ELF-1 (cell line): Measurements from ENCODE around the gene VASP.

ENCODE experiments used
- DNase-seq: peaks from one replicate; pipeline ENCODE4 v3.0.0-alpha.2; 2016; ENCODE audit warnings: low read depth, low spot score

Gene VASP

DNA sequence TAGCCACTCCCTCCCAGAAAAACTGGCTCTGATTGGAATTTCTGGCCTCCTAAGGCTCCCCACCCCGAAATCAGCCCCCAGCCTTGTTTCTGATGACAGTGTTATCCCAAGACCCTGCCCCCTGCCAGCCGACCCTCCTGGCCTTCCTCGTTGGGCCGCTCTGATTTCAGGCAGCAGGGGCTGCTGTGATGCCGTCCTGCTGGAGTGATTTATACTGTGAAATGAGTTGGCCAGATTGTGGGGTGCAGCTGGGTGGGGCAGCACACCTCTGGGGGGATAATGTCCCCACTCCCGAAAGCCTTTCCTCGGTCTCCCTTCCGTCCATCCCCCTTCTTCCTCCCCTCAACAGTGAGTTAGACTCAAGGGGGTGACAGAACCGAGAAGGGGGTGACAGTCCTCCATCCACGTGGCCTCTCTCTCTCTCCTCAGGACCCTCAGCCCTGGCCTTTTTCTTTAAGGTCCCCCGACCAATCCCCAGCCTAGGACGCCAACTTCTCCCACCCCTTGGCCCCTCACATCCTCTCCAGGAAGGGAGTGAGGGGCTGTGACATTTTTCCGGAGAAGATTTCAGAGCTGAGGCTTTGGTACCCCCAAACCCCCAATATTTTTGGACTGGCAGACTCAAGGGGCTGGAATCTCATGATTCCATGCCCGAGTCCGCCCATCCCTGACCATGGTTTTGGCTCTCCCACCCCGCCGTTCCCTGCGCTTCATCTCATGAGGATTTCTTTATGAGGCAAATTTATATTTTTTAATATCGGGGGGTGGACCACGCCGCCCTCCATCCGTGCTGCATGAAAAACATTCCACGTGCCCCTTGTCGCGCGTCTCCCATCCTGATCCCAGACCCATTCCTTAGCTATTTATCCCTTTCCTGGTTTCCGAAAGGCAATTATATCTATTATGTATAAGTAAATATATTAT lies 33.3 kb upstream of the VASP start:
- DNase-seq: no peak

- DNase-seq: no peak
Measured at GRCh38 chr19:45474606-45475521, 32.4 kb upstream of the VASP start.

DNA sequence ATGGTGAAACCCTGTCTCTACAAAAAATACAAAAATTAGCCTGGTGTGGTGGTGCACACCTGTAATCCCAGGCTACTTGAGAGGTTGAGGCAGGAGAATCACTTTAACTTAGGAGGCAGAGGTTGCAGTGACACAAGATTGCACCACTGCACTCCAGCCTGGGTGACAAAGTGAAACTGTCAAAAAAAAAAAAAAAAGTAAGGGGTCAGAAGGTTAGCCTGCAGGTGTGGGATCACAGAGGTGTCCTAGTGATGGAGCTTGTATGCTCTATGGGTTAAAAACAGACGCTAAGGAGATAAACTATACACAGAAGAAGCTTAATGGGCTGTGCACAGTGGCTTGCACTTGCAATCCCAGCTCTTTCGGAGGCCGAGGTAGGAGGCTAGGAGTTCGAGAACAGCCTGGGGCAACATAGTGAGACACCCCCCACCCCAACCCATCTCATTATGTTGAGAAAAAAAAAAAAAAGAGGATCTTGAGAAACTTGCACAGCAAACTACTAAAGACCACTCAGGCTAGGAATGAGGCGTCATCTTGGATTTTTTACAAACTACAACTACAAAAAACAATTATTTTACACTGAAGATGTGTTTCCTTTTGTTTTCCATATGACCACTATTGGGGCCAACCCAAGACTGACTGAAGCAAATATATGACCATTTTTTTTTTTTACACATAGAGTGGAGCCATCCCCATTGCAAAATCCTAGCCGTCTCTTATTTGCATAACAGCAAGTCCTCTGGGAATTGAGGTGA lies 31.6 kb upstream of the VASP start:
- no peak for DNase-seq

- DNase-seq: no peak
Measured at GRCh38 chr19:45476304-45476703, 31.0 kb upstream of the VASP start.

DNA sequence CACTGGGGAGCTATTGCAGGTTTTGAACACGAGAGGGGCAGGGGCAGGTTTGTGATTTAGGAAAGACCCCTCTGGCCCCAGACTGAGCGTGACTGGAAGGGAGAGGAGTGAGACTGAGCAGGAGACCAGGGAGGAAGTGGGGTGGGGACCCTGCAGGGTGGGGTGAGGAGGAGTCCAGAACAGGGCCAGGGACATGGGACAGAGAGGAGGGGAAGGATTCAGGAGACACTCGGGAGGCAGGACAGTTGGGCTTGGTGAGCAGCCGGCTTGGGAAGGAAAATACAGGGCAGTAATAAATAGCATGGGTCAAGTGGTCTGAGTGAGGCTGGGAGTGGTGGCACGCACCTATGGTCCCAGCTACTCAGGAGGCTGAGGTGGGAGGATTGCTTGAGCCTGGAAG lies 30.1 kb upstream of the VASP start:
- DNase-seq: no peak

GRCh38 chr19:45477713-45478453 lies 29.4 kb upstream of the VASP start:
- no peak for DNase-seq

DNA sequence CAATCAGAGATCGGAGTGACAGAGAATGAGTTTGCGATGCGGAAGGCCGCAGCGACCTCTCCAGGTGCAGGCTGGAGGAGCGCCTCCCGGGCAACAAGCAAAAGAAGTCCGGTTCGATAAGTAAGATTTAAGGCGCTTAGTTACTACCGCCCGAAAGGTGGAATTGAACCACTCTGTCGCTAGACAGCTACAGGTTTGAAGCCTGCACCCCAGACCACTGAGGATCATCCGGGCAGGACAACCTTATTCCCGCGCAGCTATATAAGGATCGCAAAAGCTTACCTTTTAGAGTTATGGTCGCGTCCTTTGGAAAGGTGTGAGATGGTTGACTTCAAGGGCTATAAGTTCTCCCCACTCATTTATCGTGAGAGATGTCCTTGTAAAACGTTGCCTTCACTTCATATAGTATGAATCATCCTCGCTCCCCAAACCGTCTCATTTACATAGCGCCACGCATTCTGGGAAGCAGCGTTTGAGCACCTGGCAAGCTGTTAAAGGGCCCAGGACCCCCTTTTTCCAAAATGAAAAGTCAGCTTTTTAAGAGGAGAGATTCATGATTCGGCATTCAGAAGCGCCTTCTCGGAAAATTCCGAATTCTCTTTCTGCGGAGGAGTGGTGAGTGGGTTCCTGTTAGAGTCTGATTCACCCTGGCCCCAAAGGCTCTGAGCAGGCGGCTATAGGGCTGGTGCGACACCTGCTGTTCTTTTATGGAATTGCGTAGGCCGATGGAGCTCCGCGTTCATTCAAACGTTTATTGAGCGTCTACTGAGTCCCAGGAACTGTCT lies 28.6 kb upstream of the VASP start:
- peak; percentile 96 for DNase-seq

DNA sequence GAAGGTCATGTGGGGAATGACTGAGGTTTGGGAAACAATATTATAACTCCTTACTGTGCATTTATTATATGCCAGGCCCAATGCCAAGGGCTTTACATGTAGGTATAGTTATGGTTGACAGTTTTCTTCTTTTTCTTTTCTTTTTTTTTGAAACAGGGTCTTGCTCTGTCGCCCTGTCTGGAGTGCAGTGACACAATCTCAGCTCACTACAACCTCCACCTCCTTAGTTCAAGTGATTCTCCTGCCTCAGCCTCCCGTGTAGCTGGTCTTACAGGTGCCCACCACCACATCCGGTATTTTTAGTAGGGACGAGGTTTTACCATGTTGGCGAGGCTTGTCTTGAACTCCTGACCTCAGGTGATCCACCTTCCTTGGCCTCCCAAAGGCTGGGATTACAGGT lies 24.2 kb upstream of the VASP start:
- DNase-seq: no peak

DNA sequence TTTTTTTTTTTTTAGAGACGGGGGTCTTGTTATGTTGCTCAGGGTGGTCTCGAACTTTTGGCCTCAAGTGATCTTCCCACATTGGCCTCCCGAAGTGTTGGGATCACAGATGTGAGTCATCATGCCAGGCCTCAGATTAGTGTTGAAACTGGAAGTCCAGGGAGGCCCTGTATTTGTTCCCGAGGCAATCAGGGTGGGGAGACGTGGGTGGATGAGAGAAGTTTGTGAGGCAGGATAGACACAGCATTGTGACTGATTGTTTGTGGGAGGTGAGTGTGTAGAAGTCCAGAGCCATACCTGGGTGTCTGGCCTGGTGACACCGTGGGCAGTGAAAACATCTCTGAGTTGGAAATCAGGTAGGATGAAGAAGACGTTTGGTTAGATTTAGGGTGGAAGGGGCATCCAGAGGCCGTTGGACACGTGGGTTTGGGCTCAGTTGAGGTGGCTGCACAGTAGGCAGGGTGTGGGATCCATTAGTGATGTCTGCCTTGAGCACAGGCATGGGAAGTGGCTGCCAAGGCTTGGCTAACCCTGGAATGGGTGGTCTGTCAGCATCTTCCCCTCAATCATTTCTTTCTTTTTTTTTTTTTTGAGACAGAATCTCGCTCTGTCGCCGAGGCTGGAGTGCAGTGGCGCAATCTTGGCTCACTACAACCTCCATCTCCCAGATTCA lies 22.9 kb upstream of the VASP start:
- DNase-seq: no peak

DNA sequence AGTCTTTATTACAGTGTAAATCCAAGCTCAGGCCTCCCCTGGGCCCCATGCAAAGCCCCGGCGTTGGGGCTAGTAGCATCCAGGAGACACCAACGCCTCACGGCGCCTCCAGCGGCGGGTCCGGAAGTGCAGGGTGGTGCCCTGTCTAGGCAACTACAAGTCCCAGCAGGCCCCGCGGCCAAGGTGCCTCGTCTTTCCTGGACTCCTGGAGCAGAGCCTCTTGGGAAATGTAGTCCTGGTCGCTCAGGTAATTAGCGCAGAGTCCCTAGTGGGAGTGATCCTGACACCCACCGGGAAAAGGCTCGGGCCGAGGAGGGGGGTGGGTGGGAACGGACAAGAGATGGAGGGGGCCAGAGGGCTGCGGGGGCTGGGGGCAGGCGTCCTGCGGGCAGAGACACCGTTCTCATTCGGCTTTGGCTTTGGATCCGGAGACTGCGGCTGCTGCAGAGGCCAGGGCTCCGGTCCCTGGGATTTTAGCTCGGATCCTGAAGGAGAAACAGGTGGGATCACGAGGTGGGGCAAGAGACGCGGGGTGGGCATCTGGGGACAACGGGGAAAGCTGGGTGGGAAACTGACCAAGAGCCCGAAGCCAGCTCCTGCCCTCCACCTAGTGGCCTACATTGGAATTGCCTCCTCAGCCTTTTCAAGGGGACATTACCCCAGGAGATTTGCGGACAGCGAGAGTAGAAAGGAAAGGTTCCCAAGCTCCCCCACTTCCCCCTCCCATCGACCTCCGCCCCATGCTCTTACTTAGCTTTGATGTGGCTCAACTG lies 21.8 kb upstream of the VASP start:
- peak; percentile 97 for DNase-seq

GRCh38 chr19:45488708-45489107 lies 18.6 kb upstream of the VASP start:
- DNase-seq: no peak

- no peak for DNase-seq
Measured at GRCh38 chr19:45489216-45489855, 17.9 kb upstream of the VASP start.

DNA sequence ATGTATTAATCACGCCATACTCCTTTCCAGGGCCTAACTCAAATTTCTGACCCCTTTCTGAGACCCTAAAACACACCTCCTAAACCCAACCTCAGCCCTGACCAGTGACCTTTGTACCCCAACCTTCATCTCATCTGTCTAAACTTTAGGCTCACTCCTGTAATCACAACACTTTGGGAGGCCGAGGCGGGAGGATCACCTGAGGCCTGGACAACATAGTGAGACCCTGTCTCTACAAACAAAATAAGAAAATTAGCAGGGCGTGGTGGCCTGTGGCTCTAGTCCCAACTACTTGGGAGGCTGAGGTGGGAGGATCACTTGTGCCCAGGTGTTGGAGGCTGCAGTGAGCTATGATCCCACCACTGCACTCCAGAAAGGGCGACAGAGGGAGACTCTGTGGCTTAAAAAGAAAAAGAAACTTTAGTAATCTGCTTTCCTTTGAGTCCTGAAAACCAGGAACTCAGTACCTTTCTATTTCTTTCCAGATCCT lies 15.1 kb upstream of the VASP start:
- no peak for DNase-seq

DNA sequence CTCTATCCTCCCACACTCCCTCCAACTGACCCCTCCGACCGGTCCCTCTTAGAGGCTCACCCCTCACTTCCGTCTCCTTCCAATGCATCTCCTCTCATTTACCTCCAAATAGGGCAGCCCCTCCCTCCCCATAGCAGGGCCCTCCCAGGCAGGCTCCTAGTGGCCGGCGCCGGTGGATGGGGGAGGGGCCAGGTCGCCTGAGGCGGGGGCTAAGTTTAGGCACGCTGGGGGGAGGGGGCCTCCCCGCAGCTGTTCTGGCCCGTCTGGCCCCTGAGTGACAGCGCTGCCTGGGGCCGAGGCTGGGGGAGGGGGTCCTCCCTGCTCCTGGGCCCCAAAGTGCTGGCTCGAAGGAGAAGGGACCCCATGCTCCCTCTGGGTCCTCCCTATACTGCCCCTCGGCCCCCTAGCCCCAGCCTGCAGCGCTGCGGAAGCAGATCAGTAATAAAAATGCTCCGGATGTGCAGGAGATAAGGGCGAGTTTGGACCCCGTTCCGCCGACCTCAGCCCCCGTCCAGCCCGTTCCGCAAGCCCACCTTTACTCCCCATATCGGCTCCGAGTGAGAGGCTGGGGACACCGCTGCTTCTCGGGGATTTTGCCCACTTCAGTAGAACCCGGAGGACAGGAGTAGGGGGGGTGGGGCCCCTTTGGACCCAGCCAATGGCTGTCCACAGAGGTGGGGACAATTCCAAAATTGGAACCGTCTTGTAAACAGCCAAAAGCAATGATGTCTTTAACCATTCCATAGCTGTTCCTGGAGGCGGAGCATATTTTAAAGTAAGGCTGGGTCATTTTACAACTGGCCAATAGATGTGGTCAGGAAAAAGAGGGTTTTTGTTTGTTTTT lies 14.4 kb upstream of the VASP start:
- DNase-seq: peak; percentile 88

DNA sequence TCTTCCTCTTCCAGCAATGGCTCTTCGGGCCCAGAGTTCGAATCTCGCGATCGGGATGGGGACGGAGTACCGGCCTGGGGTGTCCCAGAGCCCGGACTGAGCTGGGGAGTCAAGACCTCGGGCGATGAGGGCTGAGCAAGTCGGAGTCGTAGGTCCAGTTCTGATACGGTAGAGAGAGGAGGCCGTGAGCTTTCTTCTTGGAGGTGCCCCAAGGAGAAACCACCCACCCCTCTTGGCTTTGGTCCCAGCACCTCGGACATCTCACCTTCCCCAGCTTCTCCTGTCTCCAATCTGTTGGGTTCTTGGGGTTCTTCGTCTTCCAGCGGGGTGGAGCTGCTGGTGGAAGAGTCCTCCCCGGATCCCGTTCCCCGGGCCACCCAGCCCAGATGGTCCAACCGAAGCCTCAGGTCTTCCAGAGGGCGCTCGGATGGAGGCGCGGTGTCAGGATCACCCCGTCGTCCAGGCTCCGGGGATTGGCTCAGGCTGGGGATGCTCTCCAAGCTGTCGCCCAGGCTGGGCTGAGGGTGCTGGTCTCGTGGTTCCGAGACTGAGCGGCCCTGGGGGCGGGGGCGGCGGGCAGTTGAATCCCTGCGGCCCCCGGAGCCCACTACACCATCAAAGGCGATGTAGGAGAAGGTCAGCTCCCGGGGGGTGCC lies 12.9 kb upstream of the VASP start:
- DNase-seq: no peak

GRCh38 chr19:45495178-45495577 lies 12.1 kb upstream of the VASP start:
- no peak for DNase-seq
